Measurements from ENCODE around the gene MEGF11.

Gene MEGF11

GRCh38 chr15:65937054-65937453 lies 316.5 kb downstream of the MEGF11 start:
- no peak for TF ChIP-seq CTCF (IDR thresholded peaks at IDR 0.05; ENCODE audit: extremely low read depth, missing control alignments)
- no peak for DNase-seq (ENCODE audit: low spot score)

DNA sequence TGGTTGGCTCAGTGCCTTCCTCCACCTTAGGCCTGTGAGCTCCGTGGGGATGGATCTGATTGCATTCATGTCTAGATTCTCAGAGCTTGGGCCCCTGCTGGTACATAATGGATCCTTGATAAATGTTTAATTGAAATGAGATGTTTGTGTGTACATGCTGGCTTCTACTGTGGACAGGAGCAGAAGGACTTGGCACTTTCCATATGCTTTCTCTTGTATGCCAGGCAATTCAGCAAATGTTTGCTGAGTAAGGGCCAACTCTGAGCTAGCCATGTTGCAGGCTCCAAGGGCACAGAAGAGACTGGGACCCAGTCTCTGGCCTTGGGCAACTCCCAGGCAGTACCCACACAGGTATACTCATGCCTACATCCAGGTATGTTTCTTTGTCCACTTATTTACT lies 317.3 kb downstream of the MEGF11 start:
- DNase-seq (ENCODE audit: low spot score), result no peak

GRCh38 chr15:65935391-65935790 lies 318.2 kb downstream of the MEGF11 start:
- no peak for DNase-seq (ENCODE audit: low spot score)

More for the DNA sequence above, 317.3 kb downstream of the MEGF11 start:
- TF ChIP-seq CTCF (IDR thresholded peaks at IDR 0.05; ENCODE audit: extremely low read depth, missing control alignments), result no peak

GRCh38 chr15:65931221-65931620 lies 322.3 kb downstream of the MEGF11 start:
- TF ChIP-seq CTCF (IDR thresholded peaks at IDR 0.05; ENCODE audit: extremely low read depth, missing control alignments), result no peak

More at GRCh38 chr15:65935391-65935790, 318.2 kb downstream of the MEGF11 start:
- no peak for TF ChIP-seq CTCF (IDR thresholded peaks at IDR 0.05; ENCODE audit: extremely low read depth, missing control alignments)

GRCh38 chr15:65930134-65930533 lies 323.4 kb downstream of the MEGF11 start:
- DNase-seq (ENCODE audit: low spot score), result no peak
- TF ChIP-seq CTCF (IDR thresholded peaks at IDR 0.05; ENCODE audit: extremely low read depth, missing control alignments), result no peak

More at GRCh38 chr15:65931221-65931620, 322.3 kb downstream of the MEGF11 start:
- DNase-seq (ENCODE audit: low spot score), result no peak

DNA sequence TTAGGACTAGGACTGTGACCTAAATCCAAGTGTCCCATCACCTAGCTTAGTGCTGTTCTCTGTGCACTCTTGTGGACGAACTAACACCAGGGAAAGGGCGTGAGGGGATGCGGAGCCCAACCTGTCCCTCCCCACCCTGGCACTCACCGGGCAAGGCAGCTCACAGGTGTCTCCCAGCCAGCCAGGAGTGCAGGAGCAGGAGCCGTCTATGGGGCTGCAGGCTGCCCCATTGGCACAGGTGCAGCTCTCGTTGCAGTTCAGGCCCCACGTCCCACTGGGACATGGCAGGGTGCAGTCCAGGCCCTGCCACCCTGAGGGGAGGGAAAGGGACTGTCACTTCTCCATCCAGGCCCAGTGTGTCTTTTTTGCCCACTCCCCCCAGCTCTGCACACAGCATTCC lies 324.0 kb downstream of the MEGF11 start:
- TF ChIP-seq CTCF (IDR thresholded peaks at IDR 0.05; ENCODE audit: extremely low read depth, missing control alignments), result no peak
- DNase-seq (ENCODE audit: low spot score), result no peak

DNA sequence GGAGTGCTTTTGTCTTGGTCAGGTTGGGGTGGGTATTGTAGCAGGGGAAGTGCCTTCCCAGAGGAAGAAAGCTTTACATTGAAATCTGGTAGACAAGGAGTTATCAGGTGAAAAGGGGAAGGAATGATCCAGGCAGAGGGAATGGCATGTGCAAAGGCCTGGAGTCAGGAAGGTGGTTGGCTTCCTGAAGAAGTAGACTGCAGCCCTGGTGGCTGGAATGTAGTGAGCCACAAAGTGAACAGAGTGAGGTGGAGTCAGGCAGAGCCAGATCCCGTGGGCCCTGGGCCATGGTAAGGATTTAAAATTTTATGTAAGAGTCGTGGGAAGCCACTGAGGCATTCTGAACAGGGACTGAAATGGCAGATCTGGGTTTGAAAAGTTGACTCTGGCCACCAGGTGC lies 326.0 kb downstream of the MEGF11 start:
- no peak for DNase-seq (ENCODE audit: low spot score)
- TF ChIP-seq CTCF (IDR thresholded peaks at IDR 0.05; ENCODE audit: extremely low read depth, missing control alignments), result no peak

Data from GM20000 (cell line).